Choroid plexus epithelial cell (primary cell): Measurements from ENCODE around the gene ZHX3.
A peak's percentile ranks its signal among the peaks of the same experiment; 100 is the strongest.

Experiments
- DNase-seq: peaks from one replicate; pipeline ENCODE4 v3.0.0-alpha.2; 2010; ENCODE audit warnings: low read depth
- H3K4me3 ChIP-seq: 2 replicates; pipeline ENCODE4 v1.5.1; 2011; ENCODE audit warnings: low read depth, mild to moderate bottlenecking, control low read depth, low read length, moderate library complexity
- CTCF ChIP-seq: conservative IDR thresholded peaks from 2 replicates; pipeline ENCODE4 v1.5.1; 2011; ENCODE audit warnings: low read depth, mild to moderate bottlenecking, control low read depth, inconsistent platforms, low read length, moderate library complexity

ZHX3 gene

DNA sequence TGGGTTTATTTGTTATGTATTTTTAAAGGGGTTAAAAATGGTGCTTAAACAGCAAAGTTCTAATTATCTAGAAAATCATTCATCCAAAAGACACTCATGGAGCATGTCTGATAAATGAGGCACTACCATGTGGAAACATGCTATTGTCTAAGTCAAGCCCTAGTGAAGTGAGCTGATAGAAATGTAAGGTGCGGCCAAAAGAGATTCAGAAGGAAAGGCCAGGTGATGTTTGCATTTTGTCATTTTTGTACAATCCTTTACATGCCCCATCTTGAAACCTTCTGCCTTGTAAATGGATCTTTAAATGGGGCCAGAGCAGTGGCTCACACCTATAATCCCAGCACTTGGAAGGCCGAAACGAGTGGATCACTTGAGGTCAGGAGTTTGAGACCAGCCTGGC, 102.9 kb downstream of the ZHX3 start:
- no peak for DNase-seq
- TF ChIP-seq CTCF: no peak
- no peak overlapping the region for H3K4me3 ChIP-seq

GRCh38 chr20:41214202-41214601, 103.3 kb downstream of the ZHX3 start:
- TF ChIP-seq CTCF: no peak
- H3K4me3 ChIP-seq: no peak overlapping the region
- no peak for DNase-seq

DNA sequence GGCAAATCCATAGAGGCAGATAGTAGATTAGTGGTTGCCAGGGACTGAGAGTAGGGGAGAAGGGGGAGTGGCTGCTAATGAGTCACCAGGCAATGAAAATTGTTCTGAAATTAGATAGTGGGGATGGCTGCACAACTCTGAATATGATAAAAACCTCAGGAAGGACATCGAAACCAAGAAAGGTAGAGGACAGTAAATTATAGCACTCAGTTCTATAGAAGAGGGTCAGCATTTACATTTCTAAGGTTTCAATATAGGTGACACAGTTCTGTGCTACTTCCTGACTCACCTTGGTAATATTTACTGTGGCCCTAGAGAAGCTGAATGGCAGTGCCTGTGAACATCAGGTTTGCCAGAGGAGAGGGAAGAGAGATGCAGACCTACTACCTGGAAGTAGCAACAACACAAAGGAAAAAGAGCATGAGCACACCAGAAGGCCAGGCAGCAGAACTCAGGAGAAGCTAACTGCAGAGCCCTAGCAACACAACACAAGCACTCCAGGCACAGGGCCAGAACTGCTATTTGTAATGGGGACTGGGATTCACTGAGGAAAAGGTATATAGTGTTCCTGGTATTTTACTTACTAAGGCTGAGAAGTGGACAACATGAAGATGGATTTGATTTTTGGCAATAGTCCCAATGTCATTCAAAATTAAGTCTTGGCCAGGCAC, 104.2 kb downstream of the ZHX3 start:
- DNase-seq: peak; percentile 51
- no peak overlapping the region for H3K4me3 ChIP-seq
- TF ChIP-seq CTCF: no peak

GRCh38 chr20:41205313-41205712, 112.2 kb downstream of the ZHX3 start:
- H3K4me3 ChIP-seq: no peak overlapping the region
- DNase-seq: no peak
- TF ChIP-seq CTCF: no peak

GRCh38 chr20:41204304-41205265, 112.9 kb downstream of the ZHX3 start:
- no peak for TF ChIP-seq CTCF
- H3K4me3 ChIP-seq: no peak overlapping the region
- DNase-seq: no peak

- DNase-seq: no peak
- TF ChIP-seq CTCF: no peak
- H3K4me3 ChIP-seq: no peak overlapping the region
Measured at GRCh38 chr20:41203660-41204059, 113.9 kb downstream of the ZHX3 start.

- H3K4me3 ChIP-seq: no peak overlapping the region
- no peak for DNase-seq
- no peak for TF ChIP-seq CTCF
Measured at GRCh38 chr20:41202426-41202825, 115.1 kb downstream of the ZHX3 start.
